ENCODE data around the gene CHAF1B.

DNA sequence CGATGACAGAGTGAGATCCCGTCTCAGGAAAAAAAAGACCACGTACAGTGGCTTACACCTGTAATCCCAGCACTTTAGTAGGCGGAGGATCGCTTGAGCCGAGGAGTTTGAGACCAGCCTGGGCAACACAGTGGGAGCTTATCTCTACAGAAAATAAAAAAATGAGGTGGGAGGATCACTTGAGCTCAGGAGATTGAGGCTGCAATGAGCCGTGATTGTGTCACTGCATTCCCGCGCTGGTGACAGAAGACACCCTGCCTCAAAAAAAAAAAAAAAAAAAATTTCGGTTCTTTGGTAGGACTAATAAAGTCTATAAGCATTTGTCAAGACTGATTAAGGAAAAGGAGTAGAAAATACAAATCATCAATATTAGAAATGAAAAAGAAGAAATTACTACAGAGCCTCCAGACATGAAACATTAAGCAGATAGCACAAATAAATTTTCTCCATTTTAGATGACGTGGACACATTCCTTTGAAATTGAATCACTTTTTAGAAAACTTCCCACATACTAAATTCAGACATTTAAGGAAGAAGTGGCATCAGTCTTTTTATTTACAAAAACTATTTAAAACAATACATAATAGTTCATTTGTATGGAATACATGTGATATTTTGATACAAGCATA lies 34.8 kb upstream of the CHAF1B start:
- TF ChIP-seq, protein P1, sequence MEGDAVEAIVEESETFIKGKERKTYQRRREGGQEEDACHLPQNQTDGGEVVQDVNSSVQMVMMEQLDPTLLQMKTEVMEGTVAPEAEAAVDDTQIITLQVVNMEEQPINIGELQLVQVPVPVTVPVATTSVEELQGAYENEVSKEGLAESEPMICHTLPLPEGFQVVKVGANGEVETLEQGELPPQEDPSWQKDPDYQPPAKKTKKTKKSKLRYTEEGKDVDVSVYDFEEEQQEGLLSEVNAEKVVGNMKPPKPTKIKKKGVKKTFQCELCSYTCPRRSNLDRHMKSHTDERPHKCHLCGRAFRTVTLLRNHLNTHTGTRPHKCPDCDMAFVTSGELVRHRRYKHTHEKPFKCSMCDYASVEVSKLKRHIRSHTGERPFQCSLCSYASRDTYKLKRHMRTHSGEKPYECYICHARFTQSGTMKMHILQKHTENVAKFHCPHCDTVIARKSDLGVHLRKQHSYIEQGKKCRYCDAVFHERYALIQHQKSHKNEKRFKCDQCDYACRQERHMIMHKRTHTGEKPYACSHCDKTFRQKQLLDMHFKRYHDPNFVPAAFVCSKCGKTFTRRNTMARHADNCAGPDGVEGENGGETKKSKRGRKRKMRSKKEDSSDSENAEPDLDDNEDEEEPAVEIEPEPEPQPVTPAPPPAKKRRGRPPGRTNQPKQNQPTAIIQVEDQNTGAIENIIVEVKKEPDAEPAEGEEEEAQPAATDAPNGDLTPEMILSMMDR (IDR thresholded peaks at IDR 0.05; ENCODE audit: low read depth, low read length): no peak
- TF ChIP-seq EZH2phosphoT487 (IDR thresholded peaks at IDR 0.05; ENCODE audit: low read depth): no peak

All from OCI-LY3 (cell line).